Transverse colon (tissue), 4 donors: Measurements from ENCODE around the gene ANKUB1. TPM values are rescaled to one million over a fixed set of nuclear protein-coding genes. Genes with fewer than 3 reads are reported as not detected.

Experiments
- DNase-seq: peaks from one replicate; pipeline ENCODE4 v3.0.0-alpha.2; 2019
- H3K27ac ChIP-seq, 4 donors: fragments of 200-600 bp; sonication (generic); 2 replicates each; pipeline ENCODE4 v1.5.1; 2016 to 2018; ENCODE audit warnings: inconsistent platforms in 4 of 4
- H3K27me3 ChIP-seq: fragments of 200-600 bp; sonication (generic); 2 replicates; pipeline ENCODE4 v1.5.1; 2017; ENCODE audit warnings: inconsistent platforms
- H3K36me3 ChIP-seq, 4 donors: fragments of 200-600 bp; sonication (generic); 2 replicates each; pipeline ENCODE4 v1.5.1; 2017 to 2019; ENCODE audit warnings: inconsistent platforms in 4 of 4
- H3K4me1 ChIP-seq, 4 donors: fragments of 200-600 bp; sonication (generic); 2 replicates each; pipeline ENCODE4 v1.5.1; 2017 to 2020; ENCODE audit warnings: inconsistent platforms in 4 of 4
- H3K4me3 ChIP-seq, 4 donors: fragments of 200-600 bp; sonication (generic); 1 replicate in 1 of 4; 2 replicates in 3 of 4; pipeline versions ENCODE4 v1.5.1 to v1.6.1; 2017 to 2019; ENCODE audit warnings: inconsistent platforms in 4 of 4
- H3K9me3 ChIP-seq, 2 donors: fragments of 200-600 bp; sonication (generic); 2 replicates each; pipeline ENCODE4 v1.5.1; 2017 to 2019; ENCODE audit warnings: inconsistent platforms in 2 of 2
- EP300 ChIP-seq: sonication (generic); formaldehyde crosslinking; IDR thresholded peaks from one replicate; pipeline ENCODE4 v1.6.1; 2017; ENCODE audit warnings: antibody characterized with exemption, low read depth
- POLR2A ChIP-seq: fragments of 450-650 bp; IDR thresholded peaks from one replicate; pipeline ENCODE4 v1.6.1; 2016; ENCODE audit warnings: antibody characterized with exemption, mild to moderate bottlenecking, moderate library complexity
- POLR2AphosphoS5 ChIP-seq, 3 donors: sonication (generic); formaldehyde crosslinking; IDR thresholded peaks; one replicate each; pipeline ENCODE4 v1.6.1; 2016; ENCODE audit warnings: antibody characterized with exemption in 3 of 3
- WGBS, 2 donors: methylation state at CpG; one replicate each; pipeline ENCODE4 v1.1.5; 2018; ENCODE audit warnings: low coverage in 1 of 2; 5-methylcytosine and 5-hydroxymethylcytosine counted together
- in situ Hi-C, 4 donors: fragments of 200-750 bp; cut with MboI; loops; one replicate each; pipeline versions ENCODE4 v1.15.0 to v1.15.1; 2017; ENCODE audit warnings: low sequenced_read_pairs in 3 of 4, low pct_ligation_motif_present in 1 of 4, low pct_unique_long_range_greater_than_20kb in 1 of 4
- intact Hi-C: fragments of 100-400 bp; cut with DNase I; formaldehyde crosslinking; loops from one replicate; pipeline ENCODE4 v1.15.1; 2023; ENCODE audit warnings: low total_unique reads
- total RNA-seq, 4 donors: library from RNA; depleted of rRNA; stranded (reverse); fragments of >200 nt; gene quantifications; one replicate each; pipeline ENCODE4 v1.1.0, GENCODE V29; 2016
- TF ChIP-seq, protein P1 (sequence below), 5 experiments: fragments of 200-600 bp in 3 of 5; fragments of 450-650 bp in 2 of 5; sonication (generic) in 3 of 5; IDR thresholded peaks; 1 replicate in 2 of 5; 2 replicates in 3 of 5; pipeline ENCODE4 v1.5.1; 2016 to 2017; ENCODE audit warnings: antibody characterized with exemption in 5 of 5, inconsistent platforms in 3 of 5, mild to moderate bottlenecking in 2 of 5, moderate library complexity in 1 of 5

Gene ANKUB1
- total RNA-seq, 4 donors from 2014 or later: not detected

GRCh38 chr3:149816311-149816710 is 24.0 kb upstream of the ANKUB1 start:
- 53% methylated on average over 3 of the region's 3 CpGs for WGBS, 2 donors
- TF ChIP-seq POLR2AphosphoS5 (IDR thresholded peaks at IDR 0.05) (no peak), POLR2A (no peak), EP300 (no peak)
- TF ChIP-seq, protein P1, sequence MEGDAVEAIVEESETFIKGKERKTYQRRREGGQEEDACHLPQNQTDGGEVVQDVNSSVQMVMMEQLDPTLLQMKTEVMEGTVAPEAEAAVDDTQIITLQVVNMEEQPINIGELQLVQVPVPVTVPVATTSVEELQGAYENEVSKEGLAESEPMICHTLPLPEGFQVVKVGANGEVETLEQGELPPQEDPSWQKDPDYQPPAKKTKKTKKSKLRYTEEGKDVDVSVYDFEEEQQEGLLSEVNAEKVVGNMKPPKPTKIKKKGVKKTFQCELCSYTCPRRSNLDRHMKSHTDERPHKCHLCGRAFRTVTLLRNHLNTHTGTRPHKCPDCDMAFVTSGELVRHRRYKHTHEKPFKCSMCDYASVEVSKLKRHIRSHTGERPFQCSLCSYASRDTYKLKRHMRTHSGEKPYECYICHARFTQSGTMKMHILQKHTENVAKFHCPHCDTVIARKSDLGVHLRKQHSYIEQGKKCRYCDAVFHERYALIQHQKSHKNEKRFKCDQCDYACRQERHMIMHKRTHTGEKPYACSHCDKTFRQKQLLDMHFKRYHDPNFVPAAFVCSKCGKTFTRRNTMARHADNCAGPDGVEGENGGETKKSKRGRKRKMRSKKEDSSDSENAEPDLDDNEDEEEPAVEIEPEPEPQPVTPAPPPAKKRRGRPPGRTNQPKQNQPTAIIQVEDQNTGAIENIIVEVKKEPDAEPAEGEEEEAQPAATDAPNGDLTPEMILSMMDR (IDR thresholded peaks at IDR 0.05): no peak
- Histone ChIP-seq H3K4me1 (peaks cover 16 to 60% (median 39%) of the 10 kb centered on the region in 4 donors), H3K36me3 (no peaks in the 10 kb centered on the region), H3K9me3 (no peaks in the 10 kb centered on the region), H3K27ac (peak overlapping the region; percentile 12 to 37 (median 30)), H3K4me3 (no peak overlapping the region), H3K27me3 (no peaks in the 10 kb centered on the region)
- intact Hi-C loops: no loop called here
- DNase-seq: no peak
- in situ Hi-C loops: no loop called here

- Histone ChIP-seq H3K4me1 (peaks cover 16 to 60% (median 39%) of the 10 kb centered on the region in 4 donors), H3K4me3 (no peak overlapping the region), H3K9me3 (no peaks in the 10 kb centered on the region), H3K27ac (peak overlapping the region in 3 of 4 donors; percentile 29 to 37 (median 30)), H3K36me3 (no peaks in the 10 kb centered on the region), H3K27me3 (no peaks in the 10 kb centered on the region)
- in situ Hi-C loops: no loop called here
- intact Hi-C loops: no loop called here
- TF ChIP-seq, protein P1 (IDR thresholded peaks at IDR 0.05): no peak
- TF ChIP-seq POLR2A (no peak), EP300 (no peak), POLR2AphosphoS5 (IDR thresholded peaks at IDR 0.05) (no peak)
- DNase-seq: no peak
- 69 to 75% methylated on average over 3 of the region's 3 CpGs for WGBS, 2 donors
Observed at GRCh38 chr3:149815728-149816127, 23.4 kb upstream of the ANKUB1 start.

DNA sequence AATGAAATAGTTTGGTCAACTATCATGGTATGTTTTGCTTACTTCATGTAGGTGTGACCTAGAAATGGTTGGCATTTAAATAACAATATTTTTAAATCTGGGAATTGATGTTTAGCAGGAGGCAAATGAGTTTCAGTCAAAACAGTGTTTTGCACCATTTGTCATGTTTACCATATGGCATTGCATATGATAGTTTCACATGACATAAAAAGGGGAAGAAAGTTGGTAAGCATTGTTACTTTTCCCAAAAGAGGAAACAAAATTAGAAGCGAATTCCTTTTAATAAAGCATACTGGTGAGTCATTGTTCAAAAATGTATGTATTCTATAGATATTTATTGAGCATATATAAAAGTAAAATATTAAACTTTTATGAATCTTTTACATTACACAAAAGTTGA is 23.0 kb upstream of the ANKUB1 start:
- Histone ChIP-seq H3K36me3 (no peaks in the 10 kb centered on the region), H3K4me1 (peaks cover 16 to 57% (median 39%) of the 10 kb centered on the region in 4 donors), H3K9me3 (no peaks in the 10 kb centered on the region), H3K4me3 (peak overlapping the region in 1 of 4 donors; percentile 78), H3K27ac (peak overlapping the region in 3 of 4 donors; percentile 30 to 98 (median 96)), H3K27me3 (no peaks in the 10 kb centered on the region)
- in situ Hi-C loops (no loop called here), intact Hi-C loops (no loop called here)
- no peak for DNase-seq
- WGBS, 2 donors: 71 to 75% methylated on average over 1 of the region's 1 CpG
- no peak for TF ChIP-seq EP300

DNA sequence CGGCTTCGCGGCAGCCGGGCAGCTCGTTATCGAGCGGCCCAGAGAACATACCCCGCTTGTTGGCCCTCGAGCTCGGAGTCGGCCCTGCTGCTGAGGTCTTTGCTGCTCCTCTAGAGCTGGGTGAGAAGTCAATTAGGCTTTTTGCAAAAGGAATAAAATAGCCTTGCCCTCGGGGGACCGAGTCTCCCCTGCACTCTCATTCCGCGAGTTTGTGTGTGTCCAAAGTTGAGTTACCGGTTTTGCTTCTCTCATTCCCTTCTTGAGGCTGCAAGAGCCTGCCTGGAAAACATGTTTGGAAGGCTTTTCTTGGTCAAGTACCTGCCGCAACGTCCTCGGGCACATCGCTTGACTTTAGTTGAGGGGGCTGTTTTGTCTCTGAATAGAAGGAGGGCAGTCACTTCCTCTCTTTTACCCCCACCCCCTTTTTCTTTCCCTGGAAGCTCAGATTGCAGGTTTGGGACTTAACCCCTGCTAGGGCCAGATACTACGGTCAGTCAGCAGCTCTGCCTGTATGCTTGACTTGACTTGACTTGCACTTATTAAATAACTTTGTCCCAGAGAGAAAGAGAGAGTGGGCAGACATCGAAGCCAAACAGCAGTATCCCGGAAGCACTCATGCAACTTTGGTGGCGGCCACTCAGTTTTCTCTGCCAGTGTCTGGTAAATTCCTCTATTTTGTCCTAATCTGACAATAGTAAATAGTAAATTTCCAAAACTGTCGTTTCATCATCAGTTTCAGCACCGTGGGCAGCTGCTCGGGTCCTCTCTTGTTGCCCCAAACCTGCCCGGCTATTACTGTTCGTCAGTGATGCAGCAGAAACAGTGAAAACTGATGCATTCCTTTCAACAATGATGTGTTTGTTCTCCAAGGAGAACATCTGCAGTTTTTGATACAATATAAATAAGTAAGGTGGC is 21.3 kb upstream of the ANKUB1 start:
- TF ChIP-seq POLR2A (no peak), EP300 (no peak), POLR2AphosphoS5 (IDR thresholded peaks at IDR 0.05) (peak in 1 of 3 donors; percentile 10)
- TF ChIP-seq, protein P1 (IDR thresholded peaks at IDR 0.05): no peak
- H3K4me3 ChIP-seq: peak overlapping the region; percentile 67 to 78 (median 71)
- WGBS, 2 donors: 1 to 2% methylated on average over 11 to 29 of the region's 29 CpGs
- peaks cover 16 to 46% (median 37%) of the 10 kb centered on the region in 4 donors for H3K4me1 ChIP-seq
- in situ Hi-C loops: no loop called here
- no peaks in the 10 kb centered on the region for H3K9me3 ChIP-seq
- peak; percentile 19 for DNase-seq
- no peaks in the 10 kb centered on the region for H3K27me3 ChIP-seq
- peak overlapping the region; percentile 96 to 99 (median 98) for H3K27ac ChIP-seq
- H3K36me3 ChIP-seq: no peaks in the 10 kb centered on the region
- intact Hi-C loops: no loop called here
